Neural cell (in vitro differentiated cells): ENCODE data around the gene TMEM117.

Source experiments
- SMC3 ChIP-seq: fragments of 450-650 bp; conservative IDR thresholded peaks from 2 replicates; pipeline ENCODE4 v1.6.1; 2014; ENCODE audit warnings: antibody characterized with exemption, mild to moderate bottlenecking, moderate library complexity; ENCODE audit not compliant: poor library complexity
- TF ChIP-seq, protein P1 (sequence below): fragments of 450-650 bp; IDR thresholded peaks from 2 replicates; pipeline ENCODE4 v1.5.1; 2014; ENCODE audit warnings: antibody characterized with exemption, mild to moderate bottlenecking, moderate library complexity; ENCODE audit not compliant: poor library complexity, severe bottlenecking

DNA sequence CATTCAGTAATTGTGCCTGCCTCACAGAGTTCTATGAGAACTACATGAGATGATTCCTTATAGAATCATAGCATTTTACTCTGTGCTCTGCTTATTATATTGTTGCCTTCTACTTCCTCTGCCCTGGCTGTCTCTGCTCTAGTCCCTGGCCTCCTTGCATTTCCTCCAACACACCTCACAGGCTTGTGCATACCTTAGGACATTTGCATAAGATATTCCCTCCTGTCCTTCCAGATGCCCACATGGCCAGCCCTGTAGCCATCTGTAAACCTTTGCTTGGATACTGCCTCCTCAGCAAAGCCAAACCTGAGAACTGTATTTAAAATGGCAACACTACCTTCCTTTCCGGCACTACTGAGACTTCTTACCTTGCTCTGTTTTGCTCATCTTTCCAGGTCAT, 586.7 kb downstream of the TMEM117 start:
- TF ChIP-seq, protein P1, sequence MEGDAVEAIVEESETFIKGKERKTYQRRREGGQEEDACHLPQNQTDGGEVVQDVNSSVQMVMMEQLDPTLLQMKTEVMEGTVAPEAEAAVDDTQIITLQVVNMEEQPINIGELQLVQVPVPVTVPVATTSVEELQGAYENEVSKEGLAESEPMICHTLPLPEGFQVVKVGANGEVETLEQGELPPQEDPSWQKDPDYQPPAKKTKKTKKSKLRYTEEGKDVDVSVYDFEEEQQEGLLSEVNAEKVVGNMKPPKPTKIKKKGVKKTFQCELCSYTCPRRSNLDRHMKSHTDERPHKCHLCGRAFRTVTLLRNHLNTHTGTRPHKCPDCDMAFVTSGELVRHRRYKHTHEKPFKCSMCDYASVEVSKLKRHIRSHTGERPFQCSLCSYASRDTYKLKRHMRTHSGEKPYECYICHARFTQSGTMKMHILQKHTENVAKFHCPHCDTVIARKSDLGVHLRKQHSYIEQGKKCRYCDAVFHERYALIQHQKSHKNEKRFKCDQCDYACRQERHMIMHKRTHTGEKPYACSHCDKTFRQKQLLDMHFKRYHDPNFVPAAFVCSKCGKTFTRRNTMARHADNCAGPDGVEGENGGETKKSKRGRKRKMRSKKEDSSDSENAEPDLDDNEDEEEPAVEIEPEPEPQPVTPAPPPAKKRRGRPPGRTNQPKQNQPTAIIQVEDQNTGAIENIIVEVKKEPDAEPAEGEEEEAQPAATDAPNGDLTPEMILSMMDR = no peak
- TF ChIP-seq SMC3 = no peak
